ENCODE measurements around the gene NR4A1. TPM values are rescaled to one million over a fixed set of nuclear protein-coding genes. Genes with fewer than 3 reads are reported as not detected.

The NR4A1 gene
- total and polyA plus RNA-seq, 8 donors: 11.7 to 85.4 (median 30.0) TPM

GRCh38 chr12:52058631-52059361 is 7.6 kb downstream of the NR4A1 start:
- 80 to 85% methylated on average over 21 to 25 of the region's 25 CpGs for WGBS, 2 donors
- Histone ChIP-seq H3K4me1 (peaks cover 0 to 7% (median 0%) of the 10 kb centered on the region in 3 donors), H3K36me3 (peaks cover 0 to 36% (median 4%) of the 10 kb centered on the region in 3 donors), H3K9me3 (no peaks in the 10 kb centered on the region), H3K27ac (no peak overlapping the region), H3K27me3 (no peaks in the 10 kb centered on the region), H3K4me3 (no peak overlapping the region)
- FAIRE-seq: no peak
- intact Hi-C loops (cut with DNase I): no loop called here
- peak in 4 of 6 donors; percentile 5 to 64 (median 46) for DNase-seq
- ATAC-seq: no peak
- no peak for TF ChIP-seq CTCF (IDR thresholded peaks at IDR 0.05)

- no peak overlapping the region for H3K4me3 ChIP-seq
- H3K9me3 ChIP-seq: no peaks in the 10 kb centered on the region
- no peak for FAIRE-seq
- 81 to 82% methylated on average over 12 of the region's 12 CpGs for WGBS, 2 donors
- H3K27me3 ChIP-seq: no peaks in the 10 kb centered on the region
- DNase-seq: peak in 1 of 6 donors; percentile 24
- intact Hi-C loops (cut with DNase I): no loop called here
- ATAC-seq: peak in 1 of 4 donors; percentile 2
- TF ChIP-seq CTCF (IDR thresholded peaks at IDR 0.05): no peak
- H3K27ac ChIP-seq: no peak overlapping the region
- peaks cover 0 to 31% (median 4%) of the 10 kb centered on the region in 3 donors for H3K36me3 ChIP-seq
- H3K4me1 ChIP-seq: peaks cover 0 to 7% (median 3%) of the 10 kb centered on the region in 3 donors
Observed at GRCh38 chr12:52059582-52060497, 8.6 kb downstream of the NR4A1 start.

- WGBS, 2 donors: 78 to 86% methylated on average over 14 of the region's 14 CpGs
- FAIRE-seq: no peak
- no peak for TF ChIP-seq CTCF (IDR thresholded peaks at IDR 0.05)
- intact Hi-C loops (cut with DNase I): no loop called here
- Histone ChIP-seq H3K4me1 (peaks cover 0 to 7% (median 3%) of the 10 kb centered on the region in 3 donors), H3K9me3 (no peaks in the 10 kb centered on the region), H3K27me3 (no peaks in the 10 kb centered on the region), H3K27ac (no peak overlapping the region), H3K36me3 (peaks cover 0 to 26% (median 4%) of the 10 kb centered on the region in 3 donors), H3K4me3 (no peak overlapping the region)
- peak in 3 of 6 donors; percentile 41 to 62 (median 42) for DNase-seq
- no peak for ATAC-seq
Observed at GRCh38 chr12:52060498-52061177, 9.4 kb downstream of the NR4A1 start.

GRCh38 chr12:52061470-52062166 is 10.4 kb downstream of the NR4A1 start:
- H3K27ac ChIP-seq: peak overlapping the region in 1 of 4 donors; percentile 23
- peak in 2 of 6 donors; percentile 53 to 77 for DNase-seq
- H3K36me3 ChIP-seq: peaks cover 0 to 26% (median 4%) of the 10 kb centered on the region in 3 donors
- TF ChIP-seq CTCF (IDR thresholded peaks at IDR 0.05): no peak
- H3K4me1 ChIP-seq: peaks cover 0 to 7% (median 3%) of the 10 kb centered on the region in 3 donors
- no peak for ATAC-seq
- no peak overlapping the region for H3K4me3 ChIP-seq
- no peaks in the 10 kb centered on the region for H3K9me3 ChIP-seq
- WGBS, 2 donors: 68 to 73% methylated on average over 12 of the region's 12 CpGs
- intact Hi-C loops (cut with DNase I): no loop called here
- FAIRE-seq: no peak
- H3K27me3 ChIP-seq: no peaks in the 10 kb centered on the region
